Measurements from ENCODE around the gene RGR.

RGR gene

DNA sequence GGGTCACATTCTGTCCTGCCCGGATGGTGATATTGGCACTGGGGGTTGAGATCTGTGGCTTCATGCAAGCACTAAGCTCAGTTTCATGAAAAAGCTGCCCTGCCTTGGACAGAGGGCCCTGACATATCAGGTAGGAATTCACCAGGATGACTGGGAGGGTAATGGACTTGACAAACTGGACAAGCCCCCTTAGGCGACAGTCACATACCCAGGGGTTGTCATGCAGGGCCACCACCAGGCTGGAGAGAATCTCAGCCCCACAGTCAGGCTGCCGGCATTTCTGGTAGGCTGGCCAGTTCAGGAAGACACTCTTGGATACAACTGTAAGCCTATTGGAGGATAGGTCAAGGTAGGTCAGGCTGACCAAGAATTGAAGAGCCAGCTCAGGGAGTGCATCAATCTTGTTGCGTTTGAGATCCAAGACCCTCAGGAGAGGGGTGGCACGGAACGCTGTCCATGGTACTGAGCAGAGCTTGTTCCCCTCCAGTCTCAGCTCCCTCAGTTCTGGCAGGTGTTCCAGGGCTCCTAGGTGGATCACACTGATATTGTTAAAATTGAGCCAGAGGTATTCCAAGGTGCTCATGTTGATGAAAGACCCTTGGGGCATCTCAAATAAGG lies 20.3 kb upstream of the RGR start:
- DNase-seq: no peak

DNA sequence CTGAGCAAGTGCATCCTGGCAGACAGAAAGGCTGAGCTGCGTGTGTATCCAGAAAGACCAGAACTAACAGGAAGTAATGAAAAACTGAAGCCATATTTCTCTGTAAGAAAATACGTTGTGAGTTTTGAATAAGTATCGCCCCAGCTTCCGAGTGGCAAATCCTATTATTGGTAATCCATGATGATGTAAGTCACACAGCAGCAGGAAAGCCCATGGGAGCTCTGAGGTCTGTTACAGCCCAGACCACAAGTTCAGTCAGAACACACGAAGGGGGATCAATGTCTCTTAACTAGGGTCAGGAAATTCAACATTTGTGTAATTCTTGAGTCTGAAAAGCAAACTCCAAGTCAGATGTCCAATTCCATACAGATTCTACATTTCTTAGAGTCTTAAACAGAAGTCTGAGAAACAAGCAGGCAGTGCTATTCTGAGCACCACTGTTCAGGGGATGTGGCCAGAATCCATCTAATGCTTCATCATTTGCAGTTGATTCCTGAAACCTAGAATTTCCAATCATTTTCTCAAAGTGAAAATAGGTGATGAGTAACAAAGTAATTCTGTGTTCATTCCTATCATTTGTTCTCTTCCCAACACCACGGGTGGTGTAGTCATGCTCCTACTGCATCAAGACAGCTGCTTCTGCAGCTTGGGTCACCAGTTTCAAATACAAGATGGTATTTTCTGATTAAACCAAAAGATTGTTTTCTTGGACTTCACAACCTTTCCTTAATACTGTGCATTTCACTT lies 19.3 kb upstream of the RGR start, which contains the start of gene LRIT2:
Gene LRIT2, minus strand, starts transcription at position 118 of the 747 bp plus-strand sequence. Its CDS starts 24 bp downstream, at position 94.
- DNase-seq: no peak

DNA sequence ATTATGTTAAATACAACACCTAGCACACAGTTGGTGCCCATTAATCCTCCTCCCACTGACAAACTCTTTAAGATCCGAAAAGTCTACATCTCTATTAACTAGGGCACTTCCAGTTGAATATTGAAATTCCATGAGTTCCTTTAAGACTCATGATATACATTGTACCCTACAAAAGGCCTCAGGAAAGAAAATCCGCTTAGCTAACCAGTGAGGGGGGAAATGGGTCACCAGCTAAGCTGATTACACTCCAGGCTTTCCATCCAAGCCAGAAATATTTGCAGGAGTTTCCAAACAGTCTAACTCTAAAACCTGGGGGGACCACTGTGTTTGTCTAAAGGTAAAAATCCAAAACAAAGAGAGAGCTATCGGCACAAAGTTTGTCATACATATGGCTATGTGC lies 18.2 kb upstream of the RGR start:
- DNase-seq: no peak

GRCh38 chr10:84227810-84228209 lies 17.0 kb upstream of the RGR start:
- DNase-seq: no peak

DNA sequence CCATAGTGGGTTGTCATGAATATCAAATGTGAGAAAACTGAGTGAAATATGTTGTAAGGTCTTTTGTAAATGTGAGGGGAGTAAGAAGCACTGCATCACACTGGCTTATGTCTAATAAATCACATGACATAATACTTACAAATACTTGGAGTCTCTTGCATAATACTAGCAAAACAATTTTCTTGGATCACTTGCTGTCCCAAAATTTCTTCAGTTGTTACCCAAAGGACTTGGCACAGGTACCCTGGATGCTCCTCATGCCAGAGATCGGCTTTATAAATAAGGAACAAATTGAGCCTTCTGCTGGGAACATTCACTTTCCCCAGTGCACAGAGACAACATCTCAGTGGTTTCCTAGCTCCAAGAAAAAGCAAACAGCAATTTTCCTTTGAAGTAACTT lies 14.5 kb upstream of the RGR start:
- no peak for DNase-seq

- no peak for DNase-seq
Observed at GRCh38 chr10:84232376-84232775, 12.5 kb upstream of the RGR start.

DNA sequence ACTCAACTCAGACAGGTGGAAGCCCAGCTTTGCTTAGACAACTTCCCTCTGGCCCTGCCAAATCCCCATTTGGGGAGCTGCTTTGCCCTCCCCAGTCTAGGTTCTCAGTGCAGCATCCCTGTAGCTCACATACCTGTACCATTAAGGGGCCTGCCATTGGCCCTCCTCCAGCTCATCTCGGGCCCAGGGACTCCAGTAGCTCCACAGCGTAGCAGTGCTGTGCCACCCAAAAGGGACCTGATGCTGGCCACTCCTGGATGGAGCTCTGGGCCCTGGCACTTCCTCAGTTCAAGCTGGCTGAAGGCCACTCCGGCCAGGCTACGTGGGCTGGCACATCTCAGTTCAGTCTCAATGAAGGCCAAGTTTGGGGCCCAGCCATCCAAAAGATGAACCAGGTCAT lies 10.9 kb upstream of the RGR start:
- no peak for DNase-seq

GRCh38 chr10:84234479-84234878 lies 10.4 kb upstream of the RGR start:
- DNase-seq: no peak

- DNase-seq: no peak
Observed at GRCh38 chr10:84235096-84235495, 9.8 kb upstream of the RGR start.

DNA sequence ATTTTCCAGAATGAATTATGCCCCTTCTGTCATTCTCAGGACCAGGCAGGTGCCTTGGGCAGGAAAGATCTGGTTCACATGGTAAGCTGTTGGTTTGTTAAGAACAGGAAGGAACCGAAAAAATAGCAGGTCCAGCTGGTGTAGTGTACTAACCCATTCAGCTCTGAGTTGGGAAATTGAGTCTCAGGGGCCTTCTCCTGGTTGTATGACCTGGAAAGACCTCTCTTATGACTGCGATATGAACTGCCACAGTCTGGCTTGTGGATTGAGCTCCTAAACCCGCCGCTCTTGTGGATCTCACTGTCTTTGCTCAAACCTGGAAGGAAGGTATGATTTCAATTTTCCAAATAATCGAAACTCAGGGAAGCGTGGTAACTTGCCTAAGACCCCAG lies 8.1 kb upstream of the RGR start:
- DNase-seq: no peak

DNA sequence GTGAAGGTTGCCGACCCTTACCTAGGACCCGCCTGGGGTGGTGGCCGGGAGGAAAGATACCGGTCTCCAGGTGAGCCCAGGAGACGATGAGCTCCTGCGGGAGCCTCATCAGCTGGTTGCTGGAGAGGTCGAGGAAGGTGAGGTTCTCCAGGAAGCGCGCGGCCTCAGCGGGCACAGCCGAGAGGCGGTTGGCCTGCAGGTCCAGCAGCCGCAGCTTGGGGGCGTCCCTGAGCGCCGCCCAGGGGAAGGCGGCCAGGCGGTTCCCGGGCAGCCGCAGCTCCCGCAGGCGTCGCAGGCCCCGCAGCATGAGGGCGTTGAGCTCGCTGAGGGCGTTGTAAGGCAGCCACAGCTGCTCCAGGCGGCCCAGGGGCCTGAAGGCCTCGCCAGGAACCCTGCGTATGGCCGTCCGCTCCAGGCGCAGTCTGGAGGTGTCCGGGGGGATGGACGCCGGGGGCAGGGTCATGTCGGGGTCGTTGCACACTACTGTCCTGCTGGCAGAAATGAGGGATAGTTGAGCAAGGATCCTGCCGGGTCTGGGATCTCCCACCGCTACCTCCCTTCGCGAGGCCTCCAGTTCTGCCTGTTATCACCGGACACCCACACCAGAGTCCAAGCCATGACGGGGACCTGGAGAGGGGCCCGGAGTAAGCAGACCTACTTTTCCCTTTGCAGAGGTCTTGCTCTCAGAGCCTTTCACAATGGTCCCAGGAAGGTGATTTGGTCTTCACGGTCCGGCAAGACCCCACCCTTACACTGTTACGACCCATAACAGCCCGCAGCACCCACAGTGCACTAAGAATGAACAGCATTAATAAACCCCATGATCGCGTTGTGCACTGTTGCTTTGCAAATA lies 7.4 kb upstream of the RGR start:
- no peak for DNase-seq

DNA sequence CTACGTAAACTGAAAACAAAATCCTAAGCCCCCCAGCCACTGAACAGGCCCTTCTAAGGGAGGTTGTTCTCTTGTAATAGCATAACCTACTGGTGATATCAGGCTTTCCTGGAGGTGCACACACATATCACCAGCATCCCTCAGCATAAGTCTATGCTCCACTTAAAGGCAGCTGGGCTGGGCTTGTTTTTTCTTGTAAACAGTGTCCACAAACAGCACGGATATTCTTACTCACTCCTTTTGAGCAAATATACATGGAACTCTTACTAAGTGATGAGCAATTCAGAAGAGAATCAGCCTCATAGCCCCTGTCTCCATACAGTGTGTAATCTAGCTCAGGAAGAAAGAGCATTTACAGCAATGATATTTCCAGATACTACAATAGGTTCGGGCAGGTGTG lies 5.9 kb upstream of the RGR start:
- no peak for DNase-seq

DNA sequence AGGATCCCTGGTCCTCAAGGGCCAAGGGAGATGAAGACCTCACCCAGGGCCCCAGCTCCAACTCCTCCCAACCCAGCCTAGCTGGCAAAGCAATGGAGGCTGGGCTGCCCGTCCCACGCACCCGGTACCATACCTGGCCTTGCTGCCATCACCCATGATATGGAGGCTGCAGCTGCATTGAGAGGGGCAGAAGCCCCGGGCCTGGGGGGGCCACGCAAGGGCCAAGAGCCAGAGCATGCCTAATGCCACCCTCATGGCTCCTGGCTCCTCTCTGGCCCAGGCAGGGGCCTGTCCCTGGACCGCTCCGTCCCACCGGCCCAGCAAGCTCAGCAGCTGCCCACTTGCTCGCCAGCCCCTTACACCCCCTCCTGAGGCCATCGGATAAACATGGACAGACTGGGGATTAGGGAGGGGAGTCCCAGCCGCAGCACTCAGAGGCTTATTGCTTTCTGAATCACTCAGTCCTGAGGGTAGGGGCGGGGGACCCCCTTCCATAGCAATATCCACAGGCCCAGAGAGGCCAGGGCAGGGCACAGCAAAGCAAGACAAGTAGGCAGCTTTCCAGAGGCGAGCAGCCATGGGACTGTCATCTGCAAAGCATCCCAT lies 3.6 kb upstream of the RGR start, which contains the start of gene LRIT1:
Gene LRIT1, minus strand, starts transcription at position 362 of the 606 bp plus-strand sequence. Its CDS starts 107 bp downstream, at position 255.
- DNase-seq: no peak

DNA sequence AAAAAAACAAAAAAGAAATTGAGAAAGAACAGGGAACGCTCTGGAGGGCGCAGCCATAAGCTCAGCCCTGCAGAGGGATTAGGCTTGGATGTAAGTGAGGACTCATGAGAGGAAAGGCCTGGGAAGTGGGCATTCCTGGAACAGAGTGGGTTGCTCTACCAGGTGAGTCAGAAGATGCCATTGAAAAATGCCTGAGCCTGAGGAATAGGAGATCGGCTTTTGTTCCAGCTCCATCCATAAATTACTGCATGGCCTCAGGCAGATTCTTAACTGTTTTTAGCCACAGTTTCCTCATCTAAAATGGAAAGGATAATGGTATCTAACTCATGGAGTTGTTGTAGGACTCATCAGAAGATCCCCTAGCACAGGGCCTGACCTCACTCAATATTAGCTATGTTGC lies 1.1 kb upstream of the RGR start:
- DNase-seq: no peak

GRCh38 chr10:84247496-84247895 lies 2.6 kb downstream of the RGR start:
- DNase-seq: no peak

DNA sequence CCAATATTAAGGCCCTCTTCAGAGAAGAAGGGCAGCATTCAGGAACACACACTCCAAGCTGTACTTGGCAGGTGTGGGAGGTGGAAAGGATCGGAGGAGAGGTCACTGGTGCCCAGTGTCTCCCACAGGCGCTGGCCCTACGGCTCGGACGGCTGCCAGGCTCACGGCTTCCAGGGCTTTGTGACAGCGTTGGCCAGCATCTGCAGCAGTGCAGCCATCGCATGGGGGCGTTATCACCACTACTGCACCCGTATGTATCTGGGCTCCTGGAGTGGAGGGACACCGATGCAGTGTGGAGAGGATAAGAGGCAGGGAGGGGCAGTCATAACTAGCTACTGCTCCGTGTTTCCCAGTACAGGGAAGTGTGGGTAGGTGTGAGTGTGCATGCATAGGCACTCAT lies 3.9 kb downstream of the RGR start:
- DNase-seq: no peak

GRCh38 chr10:84254552-84255478 lies 10.0 kb downstream of the RGR start:
- DNase-seq: no peak

DNA sequence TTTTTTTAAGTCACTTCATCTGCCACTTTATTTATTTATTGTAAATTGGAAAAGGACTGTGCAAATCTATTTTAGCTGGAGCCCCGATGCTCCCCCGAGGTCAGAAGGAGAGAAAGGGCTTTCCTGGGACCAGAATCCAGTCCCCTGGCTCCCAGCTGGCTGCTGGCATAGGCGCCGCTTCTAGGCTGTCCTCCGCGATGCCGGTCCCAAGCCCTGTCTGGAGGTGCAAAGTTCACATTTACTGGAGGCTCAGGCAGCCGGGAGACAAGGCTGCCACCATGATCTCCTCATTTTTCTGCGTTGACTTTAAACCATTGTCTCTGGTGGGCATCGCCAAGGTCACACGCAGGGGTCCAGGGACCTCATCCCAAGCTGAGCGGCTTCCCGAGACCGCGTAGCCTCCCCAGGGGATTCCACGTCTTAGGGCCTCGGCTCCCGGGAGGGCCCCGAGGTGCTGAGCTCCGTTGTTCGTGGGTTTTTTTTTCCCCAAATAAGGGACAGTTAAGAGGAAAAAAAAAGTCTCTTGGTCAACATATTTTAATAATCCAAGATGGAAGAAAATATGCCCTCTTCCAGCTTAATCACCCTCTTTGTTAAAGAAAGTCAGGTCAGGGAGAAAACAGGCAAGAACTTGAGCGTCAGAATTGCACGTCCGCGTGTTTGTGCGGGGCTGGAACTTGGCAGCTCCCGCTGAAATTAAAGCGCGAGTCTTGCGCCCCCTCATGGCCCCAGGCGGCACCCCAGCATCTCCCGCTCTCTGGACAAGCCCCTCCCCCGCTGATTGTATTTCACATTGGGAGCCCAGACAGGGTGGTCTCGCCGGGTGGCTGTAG lies 11.9 kb downstream of the RGR start:
- peak in 1 of 2 experiments; percentile 42 for DNase-seq

- DNase-seq: no peak
Observed at GRCh38 chr10:84257343-84258020, 12.6 kb downstream of the RGR start.

- DNase-seq: no peak
Observed at GRCh38 chr10:84258034-84258695, 13.3 kb downstream of the RGR start.

Data from stimulated activated CD4-positive, alpha-beta T cell treated with anti-CD3 and anti-CD28 coated beads, Interleukin-4, amount 100 ng/mL, for 4 hours (primary cell).